Measurements from ENCODE around the gene MAML3. TPM values are rescaled to one million over a fixed set of nuclear protein-coding genes. Genes with fewer than 3 reads are reported as not detected.

The MAML3 gene
- total RNA-seq, 1 donor, result 4.4 TPM

DNA sequence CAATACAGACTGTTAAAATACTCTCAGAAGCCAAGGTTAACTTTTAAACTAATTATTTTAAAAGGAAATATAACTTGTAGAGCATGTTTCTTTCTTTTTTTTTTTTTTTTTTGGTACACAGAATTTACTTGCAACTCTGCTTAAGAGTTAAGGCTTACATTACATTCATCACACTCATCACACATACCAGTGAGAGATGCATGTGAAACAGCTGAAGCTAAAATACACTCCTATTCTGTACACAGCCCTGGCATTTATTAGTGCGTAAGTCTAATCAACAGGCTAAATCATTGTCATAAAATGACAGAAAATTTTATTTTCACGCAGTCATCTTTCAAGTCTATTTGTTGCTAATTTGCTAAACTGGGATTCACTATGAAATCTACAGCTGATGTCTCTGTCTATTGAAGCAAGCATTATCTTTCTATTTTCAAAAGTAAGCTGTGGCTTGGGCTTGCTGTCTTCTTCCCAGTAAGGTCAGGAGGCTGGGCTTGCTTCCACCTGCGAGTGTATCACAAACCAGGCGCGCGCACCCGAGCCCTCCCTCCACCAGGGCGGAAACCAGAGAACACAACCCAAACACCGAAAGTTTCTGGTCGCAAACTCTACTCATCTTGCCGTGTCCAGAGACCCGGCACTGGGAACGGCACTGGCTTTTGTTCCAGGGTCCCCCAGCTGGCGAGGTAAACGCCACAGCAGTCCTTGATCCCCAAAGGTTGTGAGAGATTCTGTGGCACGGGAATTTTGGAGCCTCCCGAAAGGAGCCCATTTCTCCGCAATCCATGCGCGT is 3.9 kb downstream of the MAML3 start:
- H3K4me1 ChIP-seq (ENCODE audit: insufficient read depth, low read length), result peaks cover 15% of the 10 kb centered on the region

GRCh38 chr4:140144050-140144449 is 9.9 kb downstream of the MAML3 start:
- H3K9me3 ChIP-seq (ENCODE audit: low read depth, low read length), result no peaks in the 10 kb centered on the region
- H3K4me1 ChIP-seq (ENCODE audit: insufficient read depth, low read length), result no peaks in the 10 kb centered on the region
- no peaks in the 10 kb centered on the region for H3K27me3 ChIP-seq (ENCODE audit: insufficient read depth, low read length)
- no peak overlapping the region for H3K4me3 ChIP-seq (ENCODE audit: low read length)

More for the DNA sequence above, 3.9 kb downstream of the MAML3 start:
- H3K27me3 ChIP-seq (ENCODE audit: insufficient read depth, low read length), result no peaks in the 10 kb centered on the region
- H3K4me3 ChIP-seq (ENCODE audit: low read length), result peak overlapping the region; percentile 73
- no peaks in the 10 kb centered on the region for H3K9me3 ChIP-seq (ENCODE audit: low read depth, low read length)

- H3K4me1 ChIP-seq (ENCODE audit: insufficient read depth, low read length), result peaks cover 5% of the 10 kb centered on the region
Measured at GRCh38 chr4:140141210-140141835, 12.7 kb downstream of the MAML3 start.

DNA sequence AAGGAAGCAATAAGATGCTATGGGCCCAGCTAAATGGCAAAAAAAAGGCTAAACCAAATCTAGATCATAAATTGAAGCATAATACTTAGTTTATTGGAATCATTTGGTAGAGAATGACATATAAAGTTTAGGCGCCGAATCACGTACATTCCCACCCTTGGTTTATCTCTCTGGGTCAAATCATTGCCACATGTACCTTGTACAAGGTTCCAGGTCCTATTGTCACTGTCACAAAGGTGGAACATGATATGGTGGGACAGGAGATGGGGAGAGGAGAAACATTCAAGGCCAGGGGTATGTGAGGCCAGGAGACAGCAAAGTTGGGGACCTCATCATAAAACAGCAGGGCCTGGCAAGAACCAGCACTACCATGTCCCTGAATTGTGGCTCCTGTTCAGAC is 13.4 kb downstream of the MAML3 start:
- no peaks in the 10 kb centered on the region for H3K27me3 ChIP-seq (ENCODE audit: insufficient read depth, low read length)
- H3K4me3 ChIP-seq (ENCODE audit: low read length), result no peak overlapping the region
- H3K4me1 ChIP-seq (ENCODE audit: insufficient read depth, low read length), result peaks cover 11% of the 10 kb centered on the region
- no peaks in the 10 kb centered on the region for H3K9me3 ChIP-seq (ENCODE audit: low read depth, low read length)

More at GRCh38 chr4:140141210-140141835, 12.7 kb downstream of the MAML3 start:
- Histone ChIP-seq H3K9me3 (ENCODE audit: low read depth, low read length) (no peaks in the 10 kb centered on the region), H3K27me3 (ENCODE audit: insufficient read depth, low read length) (no peaks in the 10 kb centered on the region), H3K4me3 (ENCODE audit: low read length) (no peak overlapping the region)

- Histone ChIP-seq H3K4me3 (ENCODE audit: low read length) (no peak overlapping the region), H3K4me1 (ENCODE audit: insufficient read depth, low read length) (peaks cover 11% of the 10 kb centered on the region)
Measured at GRCh38 chr4:140138428-140138827, 15.6 kb downstream of the MAML3 start.

GRCh38 chr4:140137671-140138070 is 16.3 kb downstream of the MAML3 start:
- H3K4me1 ChIP-seq (ENCODE audit: insufficient read depth, low read length), result peaks cover 11% of the 10 kb centered on the region
- H3K4me3 ChIP-seq (ENCODE audit: low read length), result no peak overlapping the region
- no peaks in the 10 kb centered on the region for H3K27me3 ChIP-seq (ENCODE audit: insufficient read depth, low read length)
- H3K9me3 ChIP-seq (ENCODE audit: low read depth, low read length), result no peaks in the 10 kb centered on the region

More at GRCh38 chr4:140138428-140138827, 15.6 kb downstream of the MAML3 start:
- H3K9me3 ChIP-seq (ENCODE audit: low read depth, low read length), result no peaks in the 10 kb centered on the region
- no peaks in the 10 kb centered on the region for H3K27me3 ChIP-seq (ENCODE audit: insufficient read depth, low read length)

GRCh38 chr4:140136509-140136908 is 17.5 kb downstream of the MAML3 start:
- H3K4me3 ChIP-seq (ENCODE audit: low read length), result no peak overlapping the region
- H3K27me3 ChIP-seq (ENCODE audit: insufficient read depth, low read length), result no peaks in the 10 kb centered on the region
- peaks cover 11% of the 10 kb centered on the region for H3K4me1 ChIP-seq (ENCODE audit: insufficient read depth, low read length)
- H3K9me3 ChIP-seq (ENCODE audit: low read depth, low read length), result no peaks in the 10 kb centered on the region

GRCh38 chr4:140135529-140136088 is 18.4 kb downstream of the MAML3 start:
- peaks cover 11% of the 10 kb centered on the region for H3K4me1 ChIP-seq (ENCODE audit: insufficient read depth, low read length)

GRCh38 chr4:140134746-140135425 is 19.1 kb downstream of the MAML3 start:
- no peaks in the 10 kb centered on the region for H3K27me3 ChIP-seq (ENCODE audit: insufficient read depth, low read length)
- peaks cover 11% of the 10 kb centered on the region for H3K4me1 ChIP-seq (ENCODE audit: insufficient read depth, low read length)
- no peak overlapping the region for H3K4me3 ChIP-seq (ENCODE audit: low read length)
- H3K9me3 ChIP-seq (ENCODE audit: low read depth, low read length), result no peaks in the 10 kb centered on the region

More at GRCh38 chr4:140135529-140136088, 18.4 kb downstream of the MAML3 start:
- Histone ChIP-seq H3K9me3 (ENCODE audit: low read depth, low read length) (no peaks in the 10 kb centered on the region), H3K27me3 (ENCODE audit: insufficient read depth, low read length) (no peaks in the 10 kb centered on the region), H3K4me3 (ENCODE audit: low read length) (no peak overlapping the region)

GRCh38 chr4:140133576-140133975 is 20.4 kb downstream of the MAML3 start:
- Histone ChIP-seq H3K9me3 (ENCODE audit: low read depth, low read length) (no peaks in the 10 kb centered on the region), H3K4me1 (ENCODE audit: insufficient read depth, low read length) (peaks cover 11% of the 10 kb centered on the region), H3K4me3 (ENCODE audit: low read length) (no peak overlapping the region), H3K27me3 (ENCODE audit: insufficient read depth, low read length) (no peaks in the 10 kb centered on the region)

- Histone ChIP-seq H3K4me1 (ENCODE audit: insufficient read depth, low read length) (peaks cover 10% of the 10 kb centered on the region), H3K4me3 (ENCODE audit: low read length) (no peak overlapping the region), H3K9me3 (ENCODE audit: low read depth, low read length) (no peaks in the 10 kb centered on the region), H3K27me3 (ENCODE audit: insufficient read depth, low read length) (no peaks in the 10 kb centered on the region)
Measured at GRCh38 chr4:140131675-140132229, 22.2 kb downstream of the MAML3 start.

DNA sequence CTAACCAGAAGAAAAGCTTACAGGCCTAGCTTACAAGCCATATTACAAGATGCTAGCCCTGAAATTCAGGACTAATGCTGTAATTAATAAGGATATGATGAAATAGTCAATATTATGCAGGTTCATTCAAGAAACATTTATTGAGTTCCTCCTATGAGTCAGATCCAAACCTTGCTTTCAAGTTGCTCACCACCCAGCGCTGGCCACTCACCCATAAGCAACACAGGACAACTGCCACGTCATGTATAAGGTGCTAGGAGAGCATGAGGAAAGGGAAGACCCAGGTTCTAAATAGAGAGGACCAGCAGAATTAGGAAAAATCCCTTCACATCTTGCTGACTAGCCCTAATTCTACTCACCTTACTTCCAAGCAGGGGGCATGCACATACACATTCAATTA is 23.3 kb downstream of the MAML3 start:
- Histone ChIP-seq H3K4me3 (ENCODE audit: low read length) (no peak overlapping the region), H3K4me1 (ENCODE audit: insufficient read depth, low read length) (no peaks in the 10 kb centered on the region), H3K27me3 (ENCODE audit: insufficient read depth, low read length) (no peaks in the 10 kb centered on the region), H3K9me3 (ENCODE audit: low read depth, low read length) (no peaks in the 10 kb centered on the region)

DNA sequence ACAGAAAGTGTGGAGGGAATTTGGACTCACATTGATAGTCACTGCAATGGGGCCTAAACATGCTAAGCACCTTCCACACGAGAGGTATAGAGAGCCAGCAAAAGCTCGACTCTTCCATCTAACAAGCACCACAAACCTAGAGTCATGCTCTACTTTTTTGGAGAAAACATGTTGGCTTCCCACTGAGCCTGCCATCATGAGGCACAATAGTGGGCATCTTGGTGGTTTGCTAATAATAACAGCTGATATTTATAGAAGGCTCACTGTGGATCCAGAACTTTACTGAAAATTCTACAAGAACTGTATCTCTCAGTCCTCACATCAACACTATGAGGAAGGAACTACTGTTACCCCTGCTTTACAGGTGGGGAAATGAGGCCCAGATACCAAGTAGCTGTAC is 26.6 kb downstream of the MAML3 start:
- H3K27me3 ChIP-seq (ENCODE audit: insufficient read depth, low read length), result no peaks in the 10 kb centered on the region
- H3K4me1 ChIP-seq (ENCODE audit: insufficient read depth, low read length), result no peaks in the 10 kb centered on the region
- H3K9me3 ChIP-seq (ENCODE audit: low read depth, low read length), result no peaks in the 10 kb centered on the region
- H3K4me3 ChIP-seq (ENCODE audit: low read length), result no peak overlapping the region

- no peaks in the 10 kb centered on the region for H3K9me3 ChIP-seq (ENCODE audit: low read depth, low read length)
- H3K4me3 ChIP-seq (ENCODE audit: low read length), result no peak overlapping the region
- H3K4me1 ChIP-seq (ENCODE audit: insufficient read depth, low read length), result no peaks in the 10 kb centered on the region
- no peaks in the 10 kb centered on the region for H3K27me3 ChIP-seq (ENCODE audit: insufficient read depth, low read length)
Measured at GRCh38 chr4:140126261-140126660, 27.7 kb downstream of the MAML3 start.

- Histone ChIP-seq H3K4me1 (ENCODE audit: insufficient read depth, low read length) (no peaks in the 10 kb centered on the region), H3K4me3 (ENCODE audit: low read length) (no peak overlapping the region), H3K9me3 (ENCODE audit: low read depth, low read length) (no peaks in the 10 kb centered on the region), H3K27me3 (ENCODE audit: insufficient read depth, low read length) (no peaks in the 10 kb centered on the region)
Measured at GRCh38 chr4:140125374-140125773, 28.6 kb downstream of the MAML3 start.

All from mononuclear cell (primary cell).